ENCODE results near the gene TRMT1.

The TRMT1 gene

DNA sequence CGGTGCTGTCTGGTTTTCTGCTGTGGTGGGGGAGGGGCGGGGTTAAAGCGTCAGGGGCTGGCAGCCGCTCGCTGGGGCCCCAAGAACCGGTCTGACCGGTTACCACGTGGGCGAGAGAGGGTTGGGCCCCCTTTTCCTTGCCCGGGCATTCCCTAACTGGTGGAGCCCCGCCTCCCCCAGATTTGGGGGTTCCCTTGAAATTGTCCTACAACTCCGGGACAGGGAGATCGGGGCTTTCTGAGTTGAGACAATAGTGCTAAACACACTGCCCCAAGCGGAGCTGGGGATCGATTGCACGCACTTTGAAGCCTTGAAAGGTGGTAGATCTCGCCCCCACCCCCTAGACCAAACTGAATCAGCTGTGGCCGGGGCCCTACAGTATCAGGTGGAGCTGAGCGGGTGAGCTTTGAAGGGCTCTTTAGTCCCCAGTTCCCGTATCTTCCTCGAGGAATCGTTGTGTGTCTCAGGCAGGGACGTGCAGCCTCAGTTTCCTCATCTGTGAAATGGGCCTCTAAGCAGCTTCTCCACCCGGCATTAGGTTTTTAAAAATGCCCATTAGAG is 38.5 kb upstream of the TRMT1 start:
- Histone ChIP-seq H3K9ac (ENCODE audit: low read length) (peak overlapping the region; percentile 97), H3K27me3 (ENCODE audit: control insufficient read depth in 1 of 2, insufficient read depth in 2 of 2, low read length in 2 of 2) (no peaks in the 10 kb centered on the region), H3K27ac (ENCODE audit: low read depth, low read length) (peak overlapping the region; percentile 97)

DNA sequence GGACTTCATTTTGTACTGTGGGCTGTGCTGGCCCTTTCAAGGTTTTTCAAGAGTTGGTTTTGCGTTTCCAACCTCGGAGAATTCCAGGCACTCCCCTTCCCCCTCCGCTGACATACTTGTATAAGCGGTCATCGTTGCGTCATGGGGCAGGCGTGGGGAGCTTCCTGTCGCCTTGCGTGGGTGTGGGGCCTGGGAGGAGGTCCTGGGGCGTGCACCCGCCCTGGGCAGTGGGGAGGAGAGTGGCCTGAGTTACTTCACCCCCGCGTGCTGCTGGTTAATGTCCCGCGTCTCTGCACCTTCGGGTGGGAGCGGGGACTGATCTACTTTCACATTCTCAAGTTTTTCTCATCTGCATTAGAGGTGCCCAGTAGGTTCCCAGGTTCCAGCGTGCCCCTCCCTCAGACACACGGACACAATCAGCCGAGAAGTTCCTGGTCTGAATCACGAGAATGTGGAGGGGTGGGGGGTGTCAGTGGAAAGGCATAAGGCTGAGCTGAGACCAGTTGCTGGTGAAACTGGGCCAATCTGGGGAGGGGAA is 37.8 kb upstream of the TRMT1 start:
- Histone ChIP-seq H3K27ac (ENCODE audit: low read depth, low read length) (peak overlapping the region; percentile 97), H3K4me3 (ENCODE audit: low read depth in 1 of 2, low read length in 2 of 2) (peak overlapping the region; percentile 53 to 89), H3K36me3 (ENCODE audit: insufficient read depth, low read length) (no peaks in the 10 kb centered on the region), H3K9ac (ENCODE audit: low read length) (peak overlapping the region; percentile 97), H3K9me3 (ENCODE audit: low read length) (no peaks in the 10 kb centered on the region), H3K27me3 (ENCODE audit: control insufficient read depth in 1 of 2, insufficient read depth in 2 of 2, low read length in 2 of 2) (no peaks in the 10 kb centered on the region), H3K4me1 (ENCODE audit: insufficient read depth, low read length) (peaks cover 7% of the 10 kb centered on the region)

More for the DNA sequence above, 38.5 kb upstream of the TRMT1 start:
- Histone ChIP-seq H3K4me1 (ENCODE audit: insufficient read depth, low read length) (peaks cover 7% of the 10 kb centered on the region), H3K9me3 (ENCODE audit: low read length) (no peaks in the 10 kb centered on the region), H3K36me3 (ENCODE audit: insufficient read depth, low read length) (no peaks in the 10 kb centered on the region), H3K4me3 (ENCODE audit: low read depth in 1 of 2, low read length in 2 of 2) (peak overlapping the region; percentile 53 to 89)

DNA sequence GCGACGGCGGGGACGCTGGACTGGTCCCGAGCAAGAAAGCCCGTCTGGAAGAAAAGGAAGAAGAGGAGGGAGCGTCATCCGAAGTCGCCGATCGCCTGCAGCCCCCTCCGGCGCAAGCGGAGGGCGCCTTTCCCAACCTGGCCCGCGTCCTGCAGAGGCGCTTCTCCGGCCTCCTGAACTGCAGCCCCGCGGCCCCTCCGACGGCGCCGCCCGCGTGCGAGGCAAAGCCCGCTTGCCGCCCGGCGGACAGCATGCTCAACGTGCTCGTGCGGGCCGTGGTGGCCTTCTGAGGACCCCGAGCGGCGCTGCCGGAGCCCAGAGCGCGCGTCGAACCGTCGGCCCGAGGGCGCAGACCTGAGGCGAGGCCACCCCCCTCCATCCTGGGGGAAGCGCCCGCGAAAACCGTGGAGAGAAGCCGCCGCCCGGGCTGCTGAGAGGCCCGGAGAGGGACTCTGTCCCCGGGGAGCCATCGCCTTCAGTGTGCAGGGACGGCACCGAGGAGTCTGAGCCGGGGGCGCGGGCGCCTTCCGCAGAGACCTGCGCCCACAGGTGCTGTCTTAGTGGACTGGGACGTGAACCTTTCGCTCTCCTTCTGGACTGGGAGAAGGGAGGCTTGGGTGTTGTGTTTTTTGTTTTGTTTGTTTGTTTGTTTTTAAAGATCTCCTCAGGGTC is 37.2 kb upstream of the TRMT1 start:
- Histone ChIP-seq H3K27me3 (ENCODE audit: control insufficient read depth in 1 of 2, insufficient read depth in 2 of 2, low read length in 2 of 2) (no peaks in the 10 kb centered on the region), H3K4me3 (ENCODE audit: low read depth in 1 of 2, low read length in 2 of 2) (peak overlapping the region; percentile 53 to 89), H3K9ac (ENCODE audit: low read length) (peak overlapping the region; percentile 97), H3K4me1 (ENCODE audit: insufficient read depth, low read length) (peaks cover 11% of the 10 kb centered on the region), H3K36me3 (ENCODE audit: insufficient read depth, low read length) (no peaks in the 10 kb centered on the region), H3K27ac (ENCODE audit: low read depth, low read length) (peak overlapping the region; percentile 97), H3K9me3 (ENCODE audit: low read length) (no peaks in the 10 kb centered on the region)

DNA sequence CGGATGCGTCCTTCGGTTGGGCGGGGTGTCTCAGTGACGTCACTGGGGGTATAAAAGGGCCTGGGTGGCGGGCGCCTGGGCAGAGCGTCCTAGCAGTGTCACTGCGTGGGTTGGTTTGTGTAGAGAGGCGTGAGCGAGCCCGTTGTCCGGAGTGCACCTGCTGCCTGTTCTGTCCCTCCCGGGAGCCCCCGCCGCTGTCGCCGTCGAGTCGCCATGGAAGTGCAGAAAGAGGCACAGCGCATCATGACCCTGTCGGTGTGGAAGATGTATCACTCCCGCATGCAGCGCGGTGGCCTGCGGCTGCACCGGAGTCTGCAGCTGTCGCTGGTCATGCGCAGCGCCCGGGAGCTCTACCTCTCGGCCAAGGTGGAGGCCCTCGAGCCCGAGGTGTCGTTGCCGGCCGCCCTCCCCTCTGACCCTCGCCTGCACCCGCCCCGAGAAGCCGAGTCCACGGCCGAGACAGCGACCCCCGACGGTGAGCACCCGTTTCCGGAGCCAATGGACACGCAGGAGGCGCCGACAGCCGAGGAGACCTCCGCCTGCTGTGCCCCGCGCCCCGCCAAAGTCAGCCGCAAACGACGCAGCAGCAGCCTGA is 36.5 kb upstream of the TRMT1 start:
- H3K9ac ChIP-seq (ENCODE audit: low read length), result peak overlapping the region; percentile 97
- no peaks in the 10 kb centered on the region for H3K9me3 ChIP-seq (ENCODE audit: low read length)
- H3K36me3 ChIP-seq (ENCODE audit: insufficient read depth, low read length), result no peaks in the 10 kb centered on the region
- H3K27me3 ChIP-seq (ENCODE audit: control insufficient read depth in 1 of 2, insufficient read depth in 2 of 2, low read length in 2 of 2), result no peaks in the 10 kb centered on the region
- H3K27ac ChIP-seq (ENCODE audit: low read depth, low read length), result peak overlapping the region; percentile 97
- peak overlapping the region; percentile 53 to 89 for H3K4me3 ChIP-seq (ENCODE audit: low read depth in 1 of 2, low read length in 2 of 2)
- peaks cover 13% of the 10 kb centered on the region for H3K4me1 ChIP-seq (ENCODE audit: insufficient read depth, low read length)

DNA sequence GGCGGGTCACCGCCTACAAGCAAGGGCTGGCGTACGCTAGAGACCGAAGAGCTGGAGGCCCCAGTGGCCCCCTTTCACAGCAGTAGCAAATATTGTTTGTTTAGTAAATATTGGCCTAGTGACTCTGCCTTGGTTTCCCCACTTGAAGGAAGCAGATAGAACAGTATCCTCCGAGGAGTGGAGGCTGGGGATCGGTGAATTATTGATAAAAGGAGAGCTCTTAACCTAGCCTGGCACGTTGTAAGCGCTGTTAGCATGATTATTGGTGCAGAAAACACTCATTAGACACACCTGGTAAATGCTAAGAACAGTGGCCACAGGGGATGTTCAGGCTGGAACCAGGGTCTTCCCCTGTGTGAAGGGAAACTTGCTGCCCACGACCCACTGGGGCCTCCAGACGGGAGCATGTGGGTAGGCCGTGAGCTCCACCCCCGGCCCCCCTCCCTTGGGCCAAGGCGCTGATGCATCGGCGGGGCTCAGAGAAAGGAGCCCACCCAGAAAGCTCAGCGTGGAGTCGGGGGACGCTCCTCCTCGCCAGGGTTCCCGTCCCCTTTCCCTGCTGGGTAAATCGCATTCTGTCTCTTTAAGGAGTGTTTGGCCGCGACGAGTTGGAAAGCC is 35.9 kb upstream of the TRMT1 start:
- Histone ChIP-seq H3K4me1 (ENCODE audit: insufficient read depth, low read length) (peaks cover 13% of the 10 kb centered on the region), H3K9me3 (ENCODE audit: low read length) (no peaks in the 10 kb centered on the region), H3K4me3 (ENCODE audit: low read depth in 1 of 2, low read length in 2 of 2) (peak overlapping the region; percentile 53 to 89), H3K27me3 (ENCODE audit: control insufficient read depth in 1 of 2, insufficient read depth in 2 of 2, low read length in 2 of 2) (no peaks in the 10 kb centered on the region), H3K36me3 (ENCODE audit: insufficient read depth, low read length) (no peaks in the 10 kb centered on the region), H3K27ac (ENCODE audit: low read depth, low read length) (peak overlapping the region; percentile 97), H3K9ac (ENCODE audit: low read length) (peak overlapping the region; percentile 97)

DNA sequence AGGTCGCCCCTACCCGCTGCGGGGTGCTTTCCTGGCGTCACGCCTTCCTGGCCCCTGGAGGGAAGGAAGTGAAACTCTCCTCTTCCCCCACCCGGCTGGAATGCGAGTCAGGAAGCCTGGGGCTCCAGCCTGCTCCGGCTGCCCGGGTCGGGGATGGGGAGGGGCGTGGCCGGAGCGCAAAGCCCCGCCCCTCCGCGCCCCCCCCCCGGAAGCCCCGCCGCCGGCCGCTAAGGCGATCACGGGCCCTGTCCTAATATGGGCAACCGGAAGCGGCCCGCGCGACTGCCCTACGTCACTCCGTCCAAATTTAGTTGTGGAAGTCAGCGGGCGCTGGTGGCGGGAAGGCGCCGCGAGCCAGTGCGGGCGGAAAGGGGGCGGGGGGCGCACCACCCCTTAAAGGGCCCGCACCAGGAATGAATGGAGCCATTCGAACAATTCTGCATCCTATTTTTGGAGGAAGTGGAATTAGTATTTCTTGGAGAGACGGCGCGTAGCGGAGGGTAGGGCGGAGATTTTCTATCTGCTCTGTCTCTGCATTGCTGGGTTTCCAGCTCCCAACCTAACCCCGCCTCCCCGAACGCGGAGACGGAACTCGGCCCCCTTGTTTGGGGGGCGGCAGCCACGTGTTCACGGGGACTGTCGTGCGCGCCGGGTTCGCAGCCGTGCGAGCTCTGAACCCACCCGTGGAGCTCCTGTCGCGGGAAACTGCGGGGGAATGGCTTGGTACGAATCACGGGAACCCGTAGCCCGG is 35.2 kb upstream of the TRMT1 start:
- H3K36me3 ChIP-seq (ENCODE audit: insufficient read depth, low read length), result no peaks in the 10 kb centered on the region
- H3K4me1 ChIP-seq (ENCODE audit: insufficient read depth, low read length), result peaks cover 13% of the 10 kb centered on the region
- no peaks in the 10 kb centered on the region for H3K27me3 ChIP-seq (ENCODE audit: control insufficient read depth in 1 of 2, insufficient read depth in 2 of 2, low read length in 2 of 2)
- H3K9ac ChIP-seq (ENCODE audit: low read length), result peak overlapping the region; percentile 100
- H3K4me3 ChIP-seq (ENCODE audit: low read depth in 1 of 2, low read length in 2 of 2), result peak overlapping the region; percentile 75 to 100
- peak overlapping the region; percentile 97 for H3K27ac ChIP-seq (ENCODE audit: low read depth, low read length)
- no peaks in the 10 kb centered on the region for H3K9me3 ChIP-seq (ENCODE audit: low read length)

DNA sequence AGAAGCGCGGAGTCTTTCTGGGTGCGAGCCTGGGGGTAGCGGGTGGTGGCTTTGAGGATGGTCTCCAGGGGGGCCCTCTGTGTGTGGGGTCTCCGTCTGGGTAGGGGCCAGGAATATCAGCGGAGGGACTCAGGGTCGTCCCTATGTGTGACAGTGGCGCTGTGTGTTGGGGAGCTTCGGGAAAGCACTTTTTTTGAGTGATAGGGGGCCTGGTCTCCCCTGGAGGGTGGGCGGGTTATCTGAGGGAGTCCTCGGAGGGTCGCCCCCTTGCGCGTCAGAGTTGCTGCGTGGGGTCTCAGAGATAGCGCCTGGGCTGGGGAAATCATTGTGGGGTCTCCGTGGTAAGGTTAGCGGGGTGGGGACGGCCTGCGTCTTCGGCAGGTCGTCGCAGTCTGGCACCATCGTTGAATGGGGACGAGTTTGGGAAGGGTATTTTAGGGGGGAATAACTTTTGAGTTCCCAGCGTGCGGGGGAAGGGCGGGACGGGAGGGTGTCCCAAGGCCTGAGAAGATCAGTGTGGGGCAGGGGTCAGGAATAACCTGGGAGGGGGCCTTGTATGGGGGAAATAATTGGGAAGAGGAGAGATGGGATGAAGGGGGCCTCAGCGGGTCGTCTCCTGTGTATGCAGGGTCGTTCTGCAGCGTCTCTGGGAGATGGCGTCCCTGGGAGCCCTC is 34.5 kb upstream of the TRMT1 start:
- H3K9ac ChIP-seq (ENCODE audit: low read length), result peak overlapping the region; percentile 100
- no peaks in the 10 kb centered on the region for H3K27me3 ChIP-seq (ENCODE audit: control insufficient read depth in 1 of 2, insufficient read depth in 2 of 2, low read length in 2 of 2)
- peaks cover 13% of the 10 kb centered on the region for H3K4me1 ChIP-seq (ENCODE audit: insufficient read depth, low read length)

DNA sequence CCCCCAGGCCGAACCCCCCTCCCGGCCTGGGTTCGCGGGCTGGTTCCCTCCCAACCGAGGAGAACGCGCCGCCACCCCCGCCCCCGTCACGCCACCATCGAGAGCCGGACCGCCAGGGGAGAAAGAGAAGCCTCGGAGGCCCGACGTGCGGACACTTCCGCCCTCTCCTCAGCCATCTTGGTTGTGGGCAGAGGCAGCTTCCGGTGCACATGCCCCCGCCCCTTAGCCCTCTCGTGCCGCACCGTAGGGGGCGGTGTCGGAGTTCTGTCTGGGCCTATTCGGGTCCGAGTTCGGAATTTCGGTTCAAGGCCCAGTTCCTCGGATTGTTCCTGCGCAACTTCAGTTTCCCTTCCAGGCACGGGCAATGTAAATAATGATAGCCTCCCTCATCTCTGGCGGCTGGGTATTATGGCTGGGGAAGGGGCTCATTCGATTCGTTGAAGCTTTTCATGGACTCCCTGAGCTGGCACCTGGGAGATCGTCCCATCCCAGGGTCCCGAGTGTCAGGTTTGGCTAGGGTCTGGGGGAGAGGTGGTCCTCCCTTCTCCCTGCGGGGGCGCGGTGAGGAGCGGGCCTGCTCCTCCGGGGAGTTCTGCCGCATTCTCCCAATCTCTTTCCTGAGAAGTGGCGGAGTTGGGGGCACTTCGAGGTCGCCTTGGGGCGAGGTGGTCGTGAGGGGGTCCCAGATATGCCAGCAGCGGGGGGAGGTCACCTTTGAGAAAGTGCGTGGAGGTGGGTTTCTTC is 33.8 kb upstream of the TRMT1 start, which contains the start of the genes IER2 and STX10:
TSS of gene IER2 (plus strand) at position 225 of the 744 bp plus-strand sequence. CDS start 2,776 bp downstream, outside the sequence.
TSS of gene STX10 (minus strand) at position 189 of the 744 bp plus-strand sequence. CDS start 202 bp downstream, outside the sequence.
- peak within 1 kb of the TSS; percentile 100 for H3K9ac ChIP-seq (ENCODE audit: low read length)
- H3K4me3 ChIP-seq (ENCODE audit: low read depth in 1 of 2, low read length in 2 of 2), result peak within 1 kb of the TSS; percentile 75 to 100
- peaks cover 1% of the 10 kb centered on the region for H3K36me3 ChIP-seq (ENCODE audit: insufficient read depth, low read length)
- peak within 1 kb of the TSS; percentile 97 for H3K27ac ChIP-seq (ENCODE audit: low read depth, low read length)
- H3K27me3 ChIP-seq (ENCODE audit: control insufficient read depth in 1 of 2, insufficient read depth in 2 of 2, low read length in 2 of 2), result no peaks in the 10 kb centered on the region
- H3K4me1 ChIP-seq (ENCODE audit: insufficient read depth, low read length), result peaks cover 12% of the 10 kb centered on the region
- H3K9me3 ChIP-seq (ENCODE audit: low read length), result no peaks in the 10 kb centered on the region

More for the DNA sequence above, 34.5 kb upstream of the TRMT1 start:
- H3K36me3 ChIP-seq (ENCODE audit: insufficient read depth, low read length), result no peaks in the 10 kb centered on the region
- peak overlapping the region; percentile 75 to 100 for H3K4me3 ChIP-seq (ENCODE audit: low read depth in 1 of 2, low read length in 2 of 2)
- H3K27ac ChIP-seq (ENCODE audit: low read depth, low read length), result peak overlapping the region; percentile 97
- no peaks in the 10 kb centered on the region for H3K9me3 ChIP-seq (ENCODE audit: low read length)

DNA sequence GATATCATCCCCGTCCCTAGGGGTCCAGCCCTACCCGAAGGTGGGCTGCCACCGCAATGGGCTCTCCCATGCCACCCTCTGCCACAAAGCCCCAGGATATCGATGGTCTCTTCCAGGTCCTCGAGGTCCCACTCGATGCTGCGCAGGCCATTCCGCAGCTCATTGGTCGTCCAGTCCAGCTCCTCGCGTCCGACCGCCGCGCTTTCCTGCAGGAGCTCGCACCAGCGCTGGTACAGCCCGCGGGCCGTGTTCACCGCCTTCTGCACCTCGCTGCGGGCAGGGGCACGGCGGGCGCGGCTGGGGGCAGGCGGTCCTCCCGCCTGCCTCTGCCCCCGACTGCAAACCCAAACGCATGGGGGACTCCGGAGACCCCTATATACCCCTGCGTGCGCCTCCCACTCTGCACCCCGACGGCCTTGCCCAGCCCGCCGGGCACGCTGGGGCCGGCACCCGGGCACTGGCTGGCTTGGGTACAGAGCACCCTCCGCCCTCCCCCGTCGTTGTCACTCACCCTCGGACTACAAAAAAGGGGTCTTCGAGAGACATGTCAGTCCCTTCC is 33.2 kb upstream of the TRMT1 start:
- peak overlapping the region; percentile 49 for H3K9ac ChIP-seq (ENCODE audit: low read length)
- no peaks in the 10 kb centered on the region for H3K9me3 ChIP-seq (ENCODE audit: low read length)
- peak overlapping the region; percentile 97 for H3K27ac ChIP-seq (ENCODE audit: low read depth, low read length)
- H3K4me3 ChIP-seq (ENCODE audit: low read depth in 1 of 2, low read length in 2 of 2), result peak overlapping the region; percentile 75 to 100
- H3K4me1 ChIP-seq (ENCODE audit: insufficient read depth, low read length), result peaks cover 6% of the 10 kb centered on the region
- no peaks in the 10 kb centered on the region for H3K27me3 ChIP-seq (ENCODE audit: control insufficient read depth in 1 of 2, insufficient read depth in 2 of 2, low read length in 2 of 2)
- H3K36me3 ChIP-seq (ENCODE audit: insufficient read depth, low read length), result peaks cover 7% of the 10 kb centered on the region

All from muscle layer of colon (tissue), 2 donors.